H1 (cell line): Measurements from ENCODE around the gene PTX3.

Experiments used
- CBX8 ChIP-seq: fragments of 300-800, 300-1000 bp; sonication (generic); IDR thresholded peaks from 2 replicates; pipeline ENCODE4 v1.7.1; 2016; ENCODE audit warnings: low read depth, low read length, borderline replicate concordance
- EP300 ChIP-seq, 2 experiments: IDR thresholded peaks; 1 replicate in 1 of 2; 2 replicates in 1 of 2; pipeline ENCODE4 v1.6.1; 2011 to 2012; ENCODE audit warnings: low read depth in 2 of 2, low read length in 2 of 2, mild to moderate bottlenecking in 2 of 2, borderline replicate concordance in 1 of 2, inconsistent platforms in 1 of 2, moderate library complexity in 1 of 2
- HDAC6 ChIP-seq: IDR thresholded peaks from one replicate; pipeline ENCODE4 v1.7.1; 2012; ENCODE audit warnings: low read depth, mild to moderate bottlenecking, inconsistent platforms, low read length, moderate library complexity
- POLR2A ChIP-seq, 2 experiments: IDR thresholded peaks; 1 replicate in 1 of 2; 2 replicates in 1 of 2; pipeline ENCODE4 v1.6.1; 2011; ENCODE audit warnings: low read depth in 2 of 2, low read length in 2 of 2, mild to moderate bottlenecking in 2 of 2; ENCODE audit errors: control extremely low read depth in 1 of 2
- RFX5 ChIP-seq: IDR thresholded peaks from 2 replicates; pipeline ENCODE4 v1.6.1; 2011; ENCODE audit warnings: low read depth, low read length, improper control_type of control experiment, borderline replicate concordance
- SRF ChIP-seq: IDR thresholded peaks from 2 replicates; pipeline ENCODE4 v1.6.1; 2011; ENCODE audit warnings: mild to moderate bottlenecking, low read depth, low read length, moderate library complexity
- ZNF274 ChIP-seq: IDR thresholded peaks from 2 replicates; pipeline ENCODE4 v1.7.0; 2012; ENCODE audit warnings: low read length, borderline replicate concordance; ENCODE audit errors: extremely low read depth
- TF ChIP-seq, protein P1 (sequence below), 3 experiments: IDR thresholded peaks; 1 replicate in 2 of 3; 2 replicates in 1 of 3; pipeline versions ENCODE4 v1.5.1 to v1.6.1; 2011; ENCODE audit warnings: low read length in 3 of 3, mild to moderate bottlenecking in 3 of 3, inconsistent platforms in 2 of 3, low read depth in 1 of 3, moderate library complexity in 1 of 3; ENCODE audit not compliant: insufficient read depth in 1 of 3; ENCODE audit errors: control extremely low read depth in 1 of 3
- TF ChIP-seq, protein P2 (sequence below): IDR thresholded peaks from 2 replicates; pipeline ENCODE4 v1.6.1; 2012; ENCODE audit warnings: inconsistent platforms

DNA sequence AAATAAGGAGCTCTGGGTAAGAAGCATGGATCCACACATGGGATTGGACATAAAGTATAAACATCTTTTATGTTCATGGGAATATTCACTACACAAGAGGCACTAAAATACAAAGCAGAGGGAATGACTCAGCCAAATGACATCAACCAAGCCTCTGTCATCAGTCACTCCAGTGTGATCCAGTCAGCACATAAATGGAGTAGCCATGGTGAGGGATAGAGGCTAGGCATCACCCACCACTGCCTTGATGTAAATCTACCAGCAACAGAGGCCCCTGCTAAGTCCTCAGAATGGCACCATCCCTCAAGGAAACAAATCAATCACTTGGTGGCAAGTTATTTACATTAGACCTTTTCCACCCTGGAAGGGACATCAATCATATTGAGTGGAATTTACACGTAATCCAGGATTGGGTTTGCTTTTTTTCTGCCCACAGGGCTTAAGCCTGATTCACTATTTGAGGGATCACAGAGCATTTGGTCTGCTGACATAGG is 39.3 kb downstream of the PTX3 start:
- TF ChIP-seq, protein P1, sequence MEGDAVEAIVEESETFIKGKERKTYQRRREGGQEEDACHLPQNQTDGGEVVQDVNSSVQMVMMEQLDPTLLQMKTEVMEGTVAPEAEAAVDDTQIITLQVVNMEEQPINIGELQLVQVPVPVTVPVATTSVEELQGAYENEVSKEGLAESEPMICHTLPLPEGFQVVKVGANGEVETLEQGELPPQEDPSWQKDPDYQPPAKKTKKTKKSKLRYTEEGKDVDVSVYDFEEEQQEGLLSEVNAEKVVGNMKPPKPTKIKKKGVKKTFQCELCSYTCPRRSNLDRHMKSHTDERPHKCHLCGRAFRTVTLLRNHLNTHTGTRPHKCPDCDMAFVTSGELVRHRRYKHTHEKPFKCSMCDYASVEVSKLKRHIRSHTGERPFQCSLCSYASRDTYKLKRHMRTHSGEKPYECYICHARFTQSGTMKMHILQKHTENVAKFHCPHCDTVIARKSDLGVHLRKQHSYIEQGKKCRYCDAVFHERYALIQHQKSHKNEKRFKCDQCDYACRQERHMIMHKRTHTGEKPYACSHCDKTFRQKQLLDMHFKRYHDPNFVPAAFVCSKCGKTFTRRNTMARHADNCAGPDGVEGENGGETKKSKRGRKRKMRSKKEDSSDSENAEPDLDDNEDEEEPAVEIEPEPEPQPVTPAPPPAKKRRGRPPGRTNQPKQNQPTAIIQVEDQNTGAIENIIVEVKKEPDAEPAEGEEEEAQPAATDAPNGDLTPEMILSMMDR (IDR thresholded peaks at IDR 0.05; ENCODE audit: control extremely low read depth in 1 of 3, insufficient read depth in 1 of 3, low read depth in 1 of 3, low read length in 3 of 3), result no peak
- TF ChIP-seq, protein P2, sequence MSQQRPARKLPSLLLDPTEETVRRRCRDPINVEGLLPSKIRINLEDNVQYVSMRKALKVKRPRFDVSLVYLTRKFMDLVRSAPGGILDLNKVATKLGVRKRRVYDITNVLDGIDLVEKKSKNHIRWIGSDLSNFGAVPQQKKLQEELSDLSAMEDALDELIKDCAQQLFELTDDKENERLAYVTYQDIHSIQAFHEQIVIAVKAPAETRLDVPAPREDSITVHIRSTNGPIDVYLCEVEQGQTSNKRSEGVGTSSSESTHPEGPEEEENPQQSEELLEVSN, result no peak
- no peak for TF ChIP-seq SRF
- TF ChIP-seq ZNF274, result no peak
- TF ChIP-seq CBX8, result no peak
- no peak for TF ChIP-seq RFX5
- no peak for TF ChIP-seq POLR2A (IDR thresholded peaks at IDR 0.05; ENCODE audit: control extremely low read depth in 1 of 2, low read depth in 2 of 2, low read length in 2 of 2)
- TF ChIP-seq HDAC6, result no peak
- TF ChIP-seq EP300 (IDR thresholded peaks at IDR 0.05; ENCODE audit: borderline replicate concordance in 1 of 2, low read depth in 2 of 2, low read length in 2 of 2), result no peak
